SU-DHL-6 (cell line): ENCODE results near the gene NOS1.
A peak's percentile ranks its signal among the peaks of the same experiment; 100 is the strongest.

ENCODE experiments used
- H2AFZ ChIP-seq: fragments of 200-600 bp; sonication (generic); 2 replicates; pipeline ENCODE4 v1.6.1; 2014; ENCODE audit warnings: low read depth, mild to moderate bottlenecking, moderate library complexity, mixed read lengths, antibody characterized with exemption, low read length; ENCODE audit not compliant: severe bottlenecking
- H3F3A ChIP-seq: fragments of 200-600 bp; shearing (Covaris generic); 2 replicates; pipeline ENCODE4 v1.6.0; 2016; ENCODE audit warnings: antibody characterized with exemption, mild to moderate bottlenecking; ENCODE audit not compliant: insufficient read depth
- H3K27ac ChIP-seq: fragments of 200-600 bp; sonication (generic); 2 replicates; pipeline ENCODE4 v1.5.1; 2016; ENCODE audit warnings: low read depth, mild to moderate bottlenecking, low read length, moderate library complexity, mixed read lengths
- H3K27me3 ChIP-seq: fragments of 200-600 bp; sonication (generic), shearing (Covaris generic); 2 replicates; pipeline ENCODE4 v1.6.0; 2014; ENCODE audit warnings: mild to moderate bottlenecking, low read length
- H3K36me3 ChIP-seq: fragments of 200-600 bp; sonication (generic); 2 replicates; pipeline ENCODE4 v1.6.1; 2014; ENCODE audit warnings: mild to moderate bottlenecking, low read length, mixed read lengths
- H3K4me2 ChIP-seq: fragments of 300-600, 200-600 bp; shearing (Covaris generic), sonication (generic); 2 replicates; pipeline ENCODE4 v1.6.0; 2014; ENCODE audit warnings: low read length, low read depth, mild to moderate bottlenecking; ENCODE audit not compliant: poor library complexity, severe bottlenecking
- H3K4me3 ChIP-seq: fragments of 200-600 bp; sonication (generic); 2 replicates; pipeline ENCODE4 v1.5.1; 2014; ENCODE audit warnings: antibody characterized with exemption, low read length, mild to moderate bottlenecking, mixed read lengths; ENCODE audit not compliant: insufficient read depth, poor library complexity, severe bottlenecking
- H3K79me2 ChIP-seq: fragments of 200-600 bp; sonication (generic); 2 replicates; pipeline ENCODE4 v1.6.1; 2014; ENCODE audit warnings: mild to moderate bottlenecking, low read length, moderate library complexity; ENCODE audit not compliant: insufficient read depth
- H3K9ac ChIP-seq: fragments of 200-600 bp; sonication (generic); 2 replicates; pipeline ENCODE4 v1.7.0; 2014; ENCODE audit warnings: mild to moderate bottlenecking, low read length
- H3K9me2 ChIP-seq: fragments of 200-600 bp; sonication (generic); replicated peaks from 2 replicates; pipeline ENCODE4 v1.6.1; 2014; ENCODE audit warnings: low read length; ENCODE audit not compliant: insufficient read depth
- H3K9me3 ChIP-seq: fragments of 200-600 bp; sonication (generic); 2 replicates; pipeline ENCODE4 v1.6.1; 2014; ENCODE audit warnings: low read length, mixed read lengths; ENCODE audit not compliant: insufficient read depth
- H4K20me1 ChIP-seq: fragments of 200-600 bp; sonication (generic); 2 replicates; pipeline ENCODE4 v1.6.1; 2014; ENCODE audit warnings: low read depth, mild to moderate bottlenecking, antibody characterized with exemption, low read length, moderate library complexity, mixed read lengths
- EZH2phosphoT487 ChIP-seq: fragments of 200-600 bp; sonication (generic), shearing (Covaris generic); conservative IDR thresholded peaks from 2 replicates; pipeline ENCODE4 v1.6.1; 2018; ENCODE audit warnings: mild to moderate bottlenecking, antibody characterized with exemption, low read length, moderate library complexity, mixed read lengths
- TF ChIP-seq, protein P1 (sequence below): fragments of 200-600 bp; sonication (generic); IDR thresholded peaks from one replicate; pipeline ENCODE4 v1.5.1; 2017; ENCODE audit warnings: antibody characterized with exemption, mild to moderate bottlenecking, low read length, moderate library complexity; ENCODE audit not compliant: insufficient read depth, poor library complexity, severe bottlenecking

NOS1 gene

DNA sequence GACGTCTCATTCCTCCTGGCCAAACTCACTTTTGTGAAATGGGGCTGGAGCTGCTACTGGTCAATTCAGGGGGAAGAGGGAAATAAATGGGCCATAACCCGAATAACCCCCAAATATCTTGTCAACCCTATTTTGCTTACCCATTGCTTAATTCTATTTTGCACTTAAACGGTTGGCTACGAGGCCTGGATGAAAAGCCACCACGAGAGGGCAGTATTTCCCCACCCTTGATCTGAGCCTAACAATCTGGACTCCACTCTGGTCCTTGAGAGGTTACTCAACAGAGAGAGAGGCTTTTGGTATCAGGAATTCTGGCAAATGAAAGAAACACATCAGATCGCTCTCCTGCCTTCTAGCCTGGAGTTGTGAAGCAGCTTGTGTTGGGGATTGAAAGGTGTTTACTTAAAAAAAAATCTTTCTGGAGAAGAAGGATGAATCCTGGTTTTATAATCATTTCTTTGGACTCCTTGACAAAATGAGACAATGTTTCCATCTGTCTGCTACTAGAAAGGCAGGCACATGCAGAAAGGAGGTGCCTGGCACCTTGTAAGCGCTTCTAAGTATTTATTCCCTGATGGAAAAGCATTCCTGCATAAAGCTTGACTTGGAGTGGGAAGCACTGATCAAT, 148.7 kb downstream of the NOS1 start:
- no peaks in the 10 kb centered on the region for H3K9me3 ChIP-seq
- H3K4me2 ChIP-seq, result no peak overlapping the region
- no peaks in the 10 kb centered on the region for H3K79me2 ChIP-seq
- no peak overlapping the region for H3K4me3 ChIP-seq
- H4K20me1 ChIP-seq, result no peaks in the 10 kb centered on the region
- no peaks in the 10 kb centered on the region for H3K36me3 ChIP-seq
- H3F3A ChIP-seq, result no peaks in the 10 kb centered on the region
- H3K9ac ChIP-seq, result no peak overlapping the region
- H3K9me2 ChIP-seq, result no peaks in the 10 kb centered on the region
- H3K27me3 ChIP-seq, result no peaks in the 10 kb centered on the region
- no peak for TF ChIP-seq EZH2phosphoT487
- TF ChIP-seq, protein P1, sequence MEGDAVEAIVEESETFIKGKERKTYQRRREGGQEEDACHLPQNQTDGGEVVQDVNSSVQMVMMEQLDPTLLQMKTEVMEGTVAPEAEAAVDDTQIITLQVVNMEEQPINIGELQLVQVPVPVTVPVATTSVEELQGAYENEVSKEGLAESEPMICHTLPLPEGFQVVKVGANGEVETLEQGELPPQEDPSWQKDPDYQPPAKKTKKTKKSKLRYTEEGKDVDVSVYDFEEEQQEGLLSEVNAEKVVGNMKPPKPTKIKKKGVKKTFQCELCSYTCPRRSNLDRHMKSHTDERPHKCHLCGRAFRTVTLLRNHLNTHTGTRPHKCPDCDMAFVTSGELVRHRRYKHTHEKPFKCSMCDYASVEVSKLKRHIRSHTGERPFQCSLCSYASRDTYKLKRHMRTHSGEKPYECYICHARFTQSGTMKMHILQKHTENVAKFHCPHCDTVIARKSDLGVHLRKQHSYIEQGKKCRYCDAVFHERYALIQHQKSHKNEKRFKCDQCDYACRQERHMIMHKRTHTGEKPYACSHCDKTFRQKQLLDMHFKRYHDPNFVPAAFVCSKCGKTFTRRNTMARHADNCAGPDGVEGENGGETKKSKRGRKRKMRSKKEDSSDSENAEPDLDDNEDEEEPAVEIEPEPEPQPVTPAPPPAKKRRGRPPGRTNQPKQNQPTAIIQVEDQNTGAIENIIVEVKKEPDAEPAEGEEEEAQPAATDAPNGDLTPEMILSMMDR, result peak; percentile 95
- H2AFZ ChIP-seq, result no peak overlapping the region
- no peak overlapping the region for H3K27ac ChIP-seq

DNA sequence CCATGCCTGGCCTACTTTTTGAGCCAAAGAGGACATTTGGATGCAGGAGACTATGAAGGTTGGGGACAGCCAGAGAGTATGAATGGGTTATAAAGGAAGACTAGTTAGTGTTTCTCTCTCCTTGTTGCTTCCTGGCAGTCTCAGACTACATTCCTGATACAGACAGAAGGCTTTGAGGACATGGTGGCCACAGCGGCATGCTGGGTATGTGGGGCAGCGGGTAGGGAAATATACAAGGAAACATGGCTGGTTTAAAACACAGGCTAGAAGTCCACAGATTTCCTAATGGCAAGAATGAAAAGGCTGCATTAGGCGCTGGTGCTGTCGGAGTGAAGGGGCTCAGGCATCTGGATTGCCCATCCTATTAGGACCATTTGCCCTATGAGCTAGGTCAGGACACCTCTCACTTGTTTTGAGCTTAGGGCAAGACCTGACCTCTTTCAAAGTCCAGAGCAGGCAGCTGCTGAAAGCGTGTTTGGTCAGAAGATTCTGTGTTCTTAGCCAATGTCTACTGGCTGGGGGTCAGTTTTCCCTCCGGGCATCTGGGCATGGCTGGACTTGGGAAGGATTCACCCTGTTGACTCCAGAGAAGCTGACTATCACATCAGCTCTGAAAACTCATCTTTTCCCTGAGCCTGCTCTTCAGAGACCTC, 151.0 kb downstream of the NOS1 start:
- Histone ChIP-seq H3K36me3 (no peaks in the 10 kb centered on the region), H3K9me3 (no peaks in the 10 kb centered on the region), H3K4me2 (no peak overlapping the region), H2AFZ (no peak overlapping the region), H3K4me3 (no peak overlapping the region), H3F3A (no peaks in the 10 kb centered on the region), H3K27me3 (no peaks in the 10 kb centered on the region), H4K20me1 (no peaks in the 10 kb centered on the region), H3K9ac (no peak overlapping the region), H3K27ac (no peak overlapping the region), H3K9me2 (no peaks in the 10 kb centered on the region), H3K79me2 (no peaks in the 10 kb centered on the region)
- TF ChIP-seq EZH2phosphoT487, result no peak
- TF ChIP-seq, protein P1, result no peak

DNA sequence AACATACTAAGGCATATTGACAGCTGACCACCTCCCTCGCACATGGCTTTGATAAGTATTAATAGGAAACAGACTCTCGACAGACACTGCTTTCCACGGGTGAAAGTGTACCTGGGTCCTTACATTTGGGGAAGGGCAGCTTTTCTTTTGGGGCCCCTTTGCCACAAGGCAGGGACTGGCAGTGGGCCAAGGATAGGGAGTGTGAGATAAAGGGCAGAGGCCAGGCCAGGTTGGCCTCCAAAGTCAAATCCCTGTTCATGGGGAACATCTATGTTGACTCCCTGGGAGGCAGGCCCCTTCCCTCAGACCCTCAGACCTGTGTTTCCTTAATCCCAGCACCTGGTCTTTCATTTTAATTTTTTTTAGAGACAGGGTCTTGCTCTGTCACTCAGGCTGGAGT, 151.8 kb downstream of the NOS1 start:
- H3K27me3 ChIP-seq, result no peaks in the 10 kb centered on the region
- no peak overlapping the region for H3K4me3 ChIP-seq
- H3K79me2 ChIP-seq, result no peaks in the 10 kb centered on the region
- H3K9me2 ChIP-seq, result no peaks in the 10 kb centered on the region
- no peak overlapping the region for H3K9ac ChIP-seq
- TF ChIP-seq EZH2phosphoT487, result no peak
- TF ChIP-seq, protein P1, result no peak
- H3K27ac ChIP-seq, result no peak overlapping the region
- no peaks in the 10 kb centered on the region for H3F3A ChIP-seq
- no peak overlapping the region for H3K4me2 ChIP-seq
- H2AFZ ChIP-seq, result no peak overlapping the region
- no peaks in the 10 kb centered on the region for H4K20me1 ChIP-seq
- no peaks in the 10 kb centered on the region for H3K9me3 ChIP-seq
- H3K36me3 ChIP-seq, result no peaks in the 10 kb centered on the region
